ENCODE data around the gene NFATC2.

NFATC2 gene

GRCh38 chr20:51398083-51398482 lies 144.4 kb downstream of the NFATC2 start:
- no peak for DNase-seq
- in situ Hi-C loops (cut with HindIII; ENCODE audit: low pct_ligation_motif_present, low pct_unique_long_range_greater_than_20kb, low sequenced_read_pairs) = loop anchor here (25.0 kb wide), 1 partner anchor 189 kb away; no protein-coding TSS in a partner anchor

DNA sequence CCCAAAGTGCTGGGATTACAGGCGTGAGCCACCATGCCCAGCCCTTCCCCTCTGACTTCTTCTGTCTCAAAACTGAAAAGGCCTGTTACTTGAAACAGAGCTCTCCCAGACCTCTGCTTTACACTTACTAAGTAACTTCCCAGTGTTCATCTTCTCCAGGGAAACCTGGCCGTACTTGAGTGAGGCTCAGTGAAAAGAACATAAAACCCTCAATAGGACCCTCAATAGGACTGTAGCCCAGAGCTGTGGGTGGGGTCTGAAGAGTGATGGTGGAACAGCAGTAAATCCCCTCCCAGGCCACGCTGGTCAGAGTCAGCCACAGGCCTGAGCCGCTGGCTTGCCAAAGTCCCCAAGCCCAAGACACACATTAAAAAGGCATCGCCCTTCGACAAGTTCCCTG lies 145.4 kb downstream of the NFATC2 start:
- in situ Hi-C loops (cut with HindIII; ENCODE audit: low pct_ligation_motif_present, low pct_unique_long_range_greater_than_20kb, low sequenced_read_pairs) = loop anchor here (25.0 kb wide), 1 partner anchor 190 kb away; no protein-coding TSS in a partner anchor
- DNase-seq = no peak

GRCh38 chr20:51396365-51396909 lies 146.1 kb downstream of the NFATC2 start:
- no peak for DNase-seq
- in situ Hi-C loops (cut with HindIII; ENCODE audit: low pct_ligation_motif_present, low pct_unique_long_range_greater_than_20kb, low sequenced_read_pairs) = loop anchor here (25.0 kb wide), 1 partner anchor 191 kb away; no protein-coding TSS in a partner anchor

DNA sequence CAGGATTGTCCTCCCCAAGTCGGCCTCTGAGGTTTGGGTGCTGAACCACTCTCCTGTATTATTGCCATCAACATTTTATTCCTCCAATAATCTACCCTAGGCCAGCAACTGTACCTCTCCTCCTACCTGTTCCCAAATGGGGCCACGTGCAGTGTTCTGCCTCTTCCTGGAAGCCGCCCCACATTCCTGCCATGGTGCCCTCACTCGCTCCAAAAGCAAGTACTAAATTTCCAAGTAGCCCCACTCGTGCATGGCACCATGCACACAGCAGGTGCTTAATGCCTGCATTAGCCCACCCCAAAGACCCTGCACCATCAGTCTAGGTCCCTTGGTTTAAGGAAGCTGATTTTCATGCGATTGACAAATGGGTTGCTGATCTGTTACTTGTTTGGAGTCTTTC lies 147.8 kb downstream of the NFATC2 start:
- DNase-seq = no peak
- in situ Hi-C loops (cut with HindIII; ENCODE audit: low pct_ligation_motif_present, low pct_unique_long_range_greater_than_20kb, low sequenced_read_pairs) = loop anchor here (25.0 kb wide), 1 partner anchor 193 kb away; no protein-coding TSS in a partner anchor

GRCh38 chr20:51393571-51393970 lies 148.9 kb downstream of the NFATC2 start:
- in situ Hi-C loops (cut with HindIII; ENCODE audit: low pct_ligation_motif_present, low pct_unique_long_range_greater_than_20kb, low sequenced_read_pairs) = loop anchor here (25.0 kb wide), 1 partner anchor 194 kb away; no protein-coding TSS in a partner anchor
- DNase-seq = no peak

DNA sequence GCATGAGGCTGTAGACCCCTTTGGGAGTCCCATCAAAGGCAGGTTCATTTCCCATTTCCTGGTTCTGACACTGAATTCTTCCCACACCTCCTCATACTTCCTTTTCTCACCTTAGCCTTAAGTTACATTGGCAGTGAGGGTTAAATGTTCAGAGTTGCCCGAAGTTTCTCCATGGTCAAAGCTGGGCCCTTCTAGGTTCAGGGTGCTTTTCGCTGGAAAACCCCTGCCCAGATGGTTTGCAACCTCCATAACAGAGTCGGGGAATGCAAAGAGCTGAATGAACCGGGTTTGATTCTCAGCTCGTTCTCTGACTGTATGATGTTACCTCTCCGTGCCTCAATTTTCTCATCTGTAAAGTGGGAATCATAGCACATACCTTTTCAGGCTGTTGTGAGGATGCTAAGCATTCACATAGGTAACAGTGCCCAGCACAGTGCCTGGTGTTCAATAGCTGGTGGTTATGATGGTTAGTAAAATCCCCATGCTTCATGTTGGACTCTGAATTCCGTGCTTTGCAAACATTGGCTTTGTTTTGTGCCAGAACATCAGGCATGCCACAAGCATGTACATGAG lies 149.8 kb downstream of the NFATC2 start:
- DNase-seq = no peak
- in situ Hi-C loops (cut with HindIII; ENCODE audit: low pct_ligation_motif_present, low pct_unique_long_range_greater_than_20kb, low sequenced_read_pairs) = loop anchor here (25.0 kb wide), 1 partner anchor 195 kb away; no protein-coding TSS in a partner anchor

- in situ Hi-C loops (cut with HindIII; ENCODE audit: low pct_ligation_motif_present, low pct_unique_long_range_greater_than_20kb, low sequenced_read_pairs) = loop anchor here (25.0 kb wide), 1 partner anchor 195 kb away; no protein-coding TSS in a partner anchor
- DNase-seq = no peak
These were observed 150.6 kb downstream of the NFATC2 start for GRCh38 chr20:51391926-51392325.

DNA sequence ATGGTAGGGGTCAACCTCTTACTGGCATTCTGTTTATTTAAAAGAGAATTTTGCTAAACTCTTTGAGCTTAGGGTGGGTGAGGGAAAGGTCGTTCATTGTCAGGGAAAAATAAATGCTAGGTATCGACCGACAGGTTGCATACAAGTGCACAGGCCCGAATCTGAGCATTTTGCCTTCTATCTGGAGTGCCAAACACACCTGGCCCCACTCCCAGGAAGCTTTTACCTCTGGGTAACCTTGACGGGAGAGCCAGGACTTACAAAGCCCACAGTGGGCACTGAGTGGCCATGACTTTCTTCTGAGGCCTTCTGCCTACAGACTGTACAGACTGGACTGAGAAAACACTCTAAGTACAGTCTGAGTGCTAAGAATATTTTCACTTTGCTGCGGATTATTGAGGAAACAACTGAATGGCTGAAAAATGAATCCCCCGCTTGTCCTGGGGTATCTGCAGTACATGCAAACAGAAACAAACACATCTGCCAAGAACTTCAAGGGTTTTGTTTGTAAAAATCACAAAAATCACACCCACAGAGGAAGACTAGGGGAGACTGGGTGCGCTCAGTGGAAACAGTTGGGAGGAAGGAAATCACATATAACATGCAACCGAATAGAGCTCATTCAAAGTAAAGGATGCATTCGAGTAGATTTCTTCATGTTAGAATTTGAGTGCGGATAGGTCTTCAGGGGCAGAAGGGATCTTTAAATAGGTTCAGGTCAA lies 152.8 kb downstream of the NFATC2 start:
- in situ Hi-C loops (cut with HindIII; ENCODE audit: low pct_ligation_motif_present, low pct_unique_long_range_greater_than_20kb, low sequenced_read_pairs) = loop anchor here (25.0 kb wide), 1 partner anchor 198 kb away; no protein-coding TSS in a partner anchor
- DNase-seq = no peak

- in situ Hi-C loops (cut with HindIII; ENCODE audit: low pct_ligation_motif_present, low pct_unique_long_range_greater_than_20kb, low sequenced_read_pairs) = loop anchor here (25.0 kb wide), 1 partner anchor 198 kb away; no protein-coding TSS in a partner anchor
- no peak for DNase-seq
These were observed 153.6 kb downstream of the NFATC2 start for GRCh38 chr20:51388756-51389542.

DNA sequence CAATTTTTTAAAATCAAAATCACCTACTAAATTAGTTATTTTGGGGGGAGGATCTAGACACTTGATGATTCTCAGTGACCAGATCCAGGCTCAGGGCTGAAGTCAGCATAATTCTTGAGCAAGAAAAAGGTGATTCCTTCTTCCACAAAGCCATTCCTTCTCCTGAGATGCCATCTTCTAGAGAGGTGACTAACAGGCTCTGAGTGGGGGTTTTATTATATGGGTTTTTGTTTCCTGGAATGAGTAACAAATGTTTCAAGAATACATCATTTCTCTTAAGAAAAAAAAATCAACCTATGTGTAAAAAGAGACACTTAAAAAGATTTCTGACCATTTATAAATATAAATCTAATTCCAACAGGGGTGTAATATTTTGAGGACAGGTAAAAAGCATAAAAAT lies 154.3 kb downstream of the NFATC2 start:
- DNase-seq = peak; percentile 22
- in situ Hi-C loops (cut with HindIII; ENCODE audit: low pct_ligation_motif_present, low pct_unique_long_range_greater_than_20kb, low sequenced_read_pairs) = loop anchor here (25.0 kb wide), 1 partner anchor 199 kb away; no protein-coding TSS in a partner anchor

- in situ Hi-C loops (cut with HindIII; ENCODE audit: low pct_ligation_motif_present, low pct_unique_long_range_greater_than_20kb, low sequenced_read_pairs) = loop anchor here (25.0 kb wide), 1 partner anchor 200 kb away; no protein-coding TSS in a partner anchor
- DNase-seq = no peak
These were observed 155.2 kb downstream of the NFATC2 start for GRCh38 chr20:51387125-51387875.

DNA sequence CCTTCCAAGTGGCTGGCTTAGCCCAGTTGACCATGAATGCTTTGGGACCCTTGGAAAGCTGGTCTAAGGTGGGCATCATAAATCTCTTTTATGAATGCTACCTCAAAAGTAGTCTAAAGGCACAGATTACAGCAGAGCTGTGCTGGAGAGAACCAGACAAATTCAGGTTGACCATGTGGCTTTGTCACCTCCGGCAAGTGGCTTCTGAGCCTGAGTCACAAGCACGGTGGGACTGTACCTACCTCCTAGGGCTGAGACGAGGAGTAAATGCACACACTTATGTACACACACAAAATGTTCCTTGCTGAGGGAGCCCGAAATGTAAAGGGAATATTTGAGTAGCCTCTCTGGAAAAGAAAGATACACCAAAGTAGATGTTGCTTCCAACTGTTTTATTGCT lies 155.9 kb downstream of the NFATC2 start:
- no peak for DNase-seq
- in situ Hi-C loops (cut with HindIII; ENCODE audit: low pct_ligation_motif_present, low pct_unique_long_range_greater_than_20kb, low sequenced_read_pairs) = loop anchor here (25.0 kb wide), 1 partner anchor 201 kb away; no protein-coding TSS in a partner anchor

DNA sequence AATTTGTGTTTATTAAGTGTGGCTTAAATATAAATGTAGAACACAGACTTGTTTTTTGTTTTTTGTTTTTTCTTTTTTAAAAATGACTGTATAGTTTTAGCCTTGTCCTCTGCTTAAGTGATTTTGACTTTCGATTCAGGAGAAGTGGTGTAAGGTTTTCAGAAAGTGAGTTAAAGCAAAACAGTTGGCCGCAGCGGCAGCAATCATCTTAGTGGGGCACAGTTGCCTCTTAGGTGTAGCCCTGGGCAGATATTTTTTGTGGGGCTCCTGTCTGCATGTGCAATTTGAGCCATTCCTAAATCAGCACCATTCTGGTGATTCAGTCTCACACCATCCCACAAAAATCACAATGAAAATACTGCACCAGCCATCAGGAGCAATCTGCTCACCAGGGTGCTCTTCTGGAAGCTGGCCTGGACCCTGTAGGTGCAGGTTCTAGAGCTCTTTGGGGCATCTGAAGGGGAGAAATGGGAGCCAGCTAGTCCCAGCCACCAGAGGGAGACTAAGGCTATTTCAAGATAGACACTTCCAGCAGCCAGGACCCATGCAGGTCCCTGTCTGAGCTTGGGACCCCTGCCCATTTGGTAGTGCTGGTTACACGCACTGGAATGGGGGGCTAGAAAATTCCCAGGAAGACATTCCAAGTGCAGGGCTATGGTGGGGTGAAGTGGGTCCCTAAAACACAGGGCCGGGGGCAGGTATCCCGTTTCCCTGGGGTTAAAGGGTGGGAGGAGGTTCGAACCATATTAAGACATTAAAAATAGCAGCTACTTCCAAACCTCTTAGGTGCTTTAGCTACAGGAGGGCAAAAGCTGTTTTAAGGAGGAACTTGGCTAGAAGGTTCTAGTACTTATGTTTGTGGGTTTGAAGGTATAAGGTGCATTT lies 156.6 kb downstream of the NFATC2 start:
- DNase-seq = peak; percentile 41
- in situ Hi-C loops (cut with HindIII; ENCODE audit: low pct_ligation_motif_present, low pct_unique_long_range_greater_than_20kb, low sequenced_read_pairs) = loop anchor here (25.0 kb wide), 1 partner anchor 201 kb away; no protein-coding TSS in a partner anchor

GRCh38 chr20:51384875-51385274 lies 157.6 kb downstream of the NFATC2 start:
- in situ Hi-C loops (cut with HindIII; ENCODE audit: low pct_ligation_motif_present, low pct_unique_long_range_greater_than_20kb, low sequenced_read_pairs) = loop anchor here (25.0 kb wide), 1 partner anchor 202 kb away; no protein-coding TSS in a partner anchor
- no peak for DNase-seq

DNA sequence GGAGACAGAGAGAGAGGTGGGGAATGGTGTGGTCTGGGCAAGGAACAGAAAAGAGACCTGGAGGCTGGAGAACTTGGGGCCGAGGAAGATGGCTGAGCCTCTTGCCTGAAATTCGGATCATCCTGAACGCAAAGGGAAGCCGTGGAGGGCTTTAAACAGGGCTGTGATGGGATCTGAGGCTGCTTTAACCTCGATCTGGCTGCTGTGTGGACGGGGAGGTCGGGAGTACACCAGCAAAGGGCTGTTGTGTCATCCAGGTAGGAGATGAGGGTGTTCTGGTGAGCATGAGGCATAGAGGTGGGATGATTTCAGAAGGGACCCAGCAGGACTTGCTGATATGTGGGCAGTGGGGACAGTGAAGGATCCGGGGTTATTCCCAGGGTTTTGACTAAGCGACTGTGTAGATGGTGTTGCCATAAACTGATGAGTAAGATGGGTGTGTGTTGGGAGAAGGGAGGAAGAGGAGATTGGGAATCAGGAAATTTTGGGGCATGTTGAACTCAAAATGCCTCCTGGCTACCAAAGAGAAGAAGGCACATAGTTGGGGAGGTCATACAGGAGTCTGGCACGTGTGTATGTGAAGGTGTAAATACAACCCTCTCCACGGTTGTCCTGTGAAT lies 158.5 kb downstream of the NFATC2 start:
- no peak for DNase-seq
- in situ Hi-C loops (cut with HindIII; ENCODE audit: low pct_ligation_motif_present, low pct_unique_long_range_greater_than_20kb, low sequenced_read_pairs) = loop anchor here (25.0 kb wide), 1 partner anchor 203 kb away; no protein-coding TSS in a partner anchor

Data from ACHN (cell line).